Smooth muscle cell (in vitro differentiated cells): ENCODE results near the gene SLC22A17. TPM values are rescaled to one million over a fixed set of nuclear protein-coding genes. Genes with fewer than 3 reads are reported as not detected.

ENCODE experiments used
- DNase-seq: peaks from one replicate; lab custom pipeline; 2025; ENCODE audit not compliant: unreplicated experiment; lab: John Stamatoyannopoulos, UW
- H2AFZ ChIP-seq: fragments of 200-600 bp; sonication (generic); 2 replicates; pipeline ENCODE4 v1.6.0; 2016; ENCODE audit warnings: antibody characterized with exemption, low read depth, mild to moderate bottlenecking
- H3F3A ChIP-seq: fragments of 200-600 bp; sonication (generic); 2 replicates; pipeline ENCODE4 v1.6.0; 2017; ENCODE audit warnings: antibody characterized with exemption, low read depth
- H3K27ac ChIP-seq: fragments of 200-600 bp; sonication (generic); 2 replicates; pipeline ENCODE4 v1.5.1; 2016; ENCODE audit warnings: low read depth, mild to moderate bottlenecking
- H3K27me3 ChIP-seq: fragments of 200-600 bp; sonication (generic); 2 replicates; pipeline ENCODE4 v1.6.1; 2016; ENCODE audit warnings: low read depth, mild to moderate bottlenecking
- H3K36me3 ChIP-seq: fragments of 200-600 bp; sonication (generic); 2 replicates; pipeline ENCODE4 v1.5.1; 2016; ENCODE audit warnings: low read depth
- H3K4me1 ChIP-seq: fragments of 200-600 bp; sonication (generic); 2 replicates; pipeline ENCODE4 v1.5.1; 2016; ENCODE audit warnings: low read depth
- H3K4me2 ChIP-seq: fragments of 200-600 bp; sonication (generic); 2 replicates; pipeline ENCODE4 v1.6.0; 2016; ENCODE audit warnings: mild to moderate bottlenecking
- H3K4me3 ChIP-seq: fragments of 200-600 bp; sonication (generic); 2 replicates; pipeline ENCODE4 v1.5.1; 2016; ENCODE audit warnings: mild to moderate bottlenecking
- H3K79me2 ChIP-seq: fragments of 200-600 bp; sonication (generic); 2 replicates; pipeline ENCODE4 v1.6.0; 2016; ENCODE audit warnings: low read depth, mild to moderate bottlenecking
- H3K9ac ChIP-seq: fragments of 200-600 bp; sonication (generic); 2 replicates; pipeline ENCODE4 v1.6.0; 2016; ENCODE audit warnings: low read depth
- H3K9me3 ChIP-seq: fragments of 200-600 bp; sonication (generic); replicated peaks from 2 replicates; pipeline ENCODE4 v1.5.1; 2016; ENCODE audit warnings: low read depth
- H4K20me1 ChIP-seq: fragments of 200-600 bp; sonication (generic); 2 replicates; pipeline ENCODE4 v1.6.0; 2016; ENCODE audit warnings: low read depth
- CTCF ChIP-seq: fragments of 200-600 bp; sonication (generic); IDR thresholded peaks from 2 replicates; pipeline ENCODE4 v1.5.1; 2017; ENCODE audit warnings: borderline replicate concordance, mild to moderate bottlenecking, antibody characterized with exemption; ENCODE audit not compliant: insufficient read depth, poor library complexity, severe bottlenecking
- WGBS: methylation state at CpG from one replicate; pipeline ENCODE4 v1.1.7; 2016; ENCODE audit warnings: low lambda C conversion rate; 5-methylcytosine and 5-hydroxymethylcytosine counted together
- polyA plus RNA-seq: library from polyadenylated mRNA; unstranded; fragments of >200 nt; fragmentation: Nextera tagmentation; extraction: Ambion mirVana; gene quantifications from 2 replicates; pipeline ENCODE4 v1.2.1, GENCODE V29; 2016
- total RNA-seq: library from RNA; depleted of rRNA; stranded (reverse); fragments of >200 nt; gene quantifications from 2 replicates; pipeline ENCODE4 v1.2.3, GENCODE V29; 2014

Gene SLC22A17
- total and polyA plus RNA-seq, 2 experiments from 2014 or later, result 81.0 to 127 TPM

DNA sequence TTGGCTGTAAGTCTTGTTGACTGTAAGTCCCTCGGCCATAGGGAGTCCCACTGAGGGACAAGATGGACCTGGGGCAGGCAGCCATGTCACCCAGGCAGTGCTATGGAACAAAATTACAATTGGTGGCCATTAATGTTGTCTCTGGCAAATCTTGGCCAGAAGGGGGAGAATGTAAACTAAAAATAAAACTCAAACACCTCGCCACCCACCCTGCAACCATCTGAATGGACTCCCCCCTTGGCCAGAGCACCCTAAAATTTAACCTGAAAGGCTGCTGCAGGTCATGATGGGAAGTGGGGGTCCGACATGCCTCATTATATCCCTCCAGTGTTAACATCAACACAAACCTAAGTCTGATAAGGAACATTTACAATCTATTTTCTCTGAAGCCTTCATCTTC is 8.2 kb downstream of the SLC22A17 start:
- Histone ChIP-seq H3K36me3 (no peaks in the 10 kb centered on the region), H3F3A (no peaks in the 10 kb centered on the region), H3K27me3 (no peaks in the 10 kb centered on the region), H3K9me3 (no peaks in the 10 kb centered on the region), H2AFZ (no peak overlapping the region), H3K9ac (no peak overlapping the region), H3K4me3 (no peak overlapping the region), H3K27ac (no peak overlapping the region), H3K4me1 (no peaks in the 10 kb centered on the region), H3K4me2 (no peak overlapping the region), H4K20me1 (no peaks in the 10 kb centered on the region), H3K79me2 (no peaks in the 10 kb centered on the region)
- no peak for DNase-seq
- no peak for TF ChIP-seq CTCF
- WGBS, result 91% methylated on average over 3 of the region's 3 CpGs

DNA sequence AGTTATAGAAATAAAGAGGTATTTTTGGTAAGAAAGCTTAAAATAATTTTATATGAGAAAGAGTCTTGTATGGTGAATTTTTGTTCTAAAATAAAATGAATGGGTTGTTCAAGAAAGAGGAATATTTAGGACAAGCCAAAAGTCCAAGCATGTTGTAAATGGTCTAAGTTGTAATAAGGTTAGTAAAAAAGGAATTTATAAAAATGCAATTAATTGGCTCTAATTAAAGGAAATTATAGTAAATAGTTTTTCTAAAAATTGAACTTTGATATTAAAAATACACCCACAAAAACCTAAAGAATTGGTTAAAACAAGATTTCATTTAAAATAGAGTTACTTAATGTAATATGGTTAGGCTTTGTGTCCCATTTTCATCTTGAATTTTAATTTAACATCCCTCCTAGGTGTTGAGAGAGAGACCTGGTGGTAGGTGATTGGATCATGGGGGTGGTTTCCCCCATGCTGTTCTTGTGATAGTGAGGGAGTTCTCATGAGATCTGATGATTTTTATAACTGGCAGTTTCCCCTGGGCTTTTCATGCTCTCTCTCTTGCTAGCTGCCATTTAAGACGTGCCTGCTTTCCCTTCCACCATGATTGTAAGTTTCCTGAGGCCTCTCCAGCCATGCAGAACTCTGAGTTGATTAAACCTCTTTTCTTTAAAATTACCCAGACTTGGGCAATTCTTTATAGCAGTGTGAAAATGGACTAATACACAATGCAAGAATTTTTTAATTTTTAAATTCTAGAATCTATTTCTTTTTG is 13.0 kb downstream of the SLC22A17 start:
- TF ChIP-seq CTCF, result no peak
- Histone ChIP-seq H3K36me3 (no peaks in the 10 kb centered on the region), H3K9ac (no peak overlapping the region), H3F3A (no peaks in the 10 kb centered on the region), H2AFZ (no peak overlapping the region), H3K79me2 (no peaks in the 10 kb centered on the region), H4K20me1 (no peaks in the 10 kb centered on the region), H3K9me3 (no peaks in the 10 kb centered on the region), H3K4me3 (no peak overlapping the region), H3K4me1 (no peaks in the 10 kb centered on the region), H3K4me2 (no peak overlapping the region), H3K27me3 (no peaks in the 10 kb centered on the region), H3K27ac (no peak overlapping the region)
- DNase-seq, result no peak
- 88% methylated on average over 1 of the region's 1 CpG for WGBS

GRCh38 chr14:23335623-23336022 is 17.1 kb downstream of the SLC22A17 start:
- H3K4me2 ChIP-seq, result no peak overlapping the region
- H3F3A ChIP-seq, result no peaks in the 10 kb centered on the region
- no peaks in the 10 kb centered on the region for H3K4me1 ChIP-seq
- H3K79me2 ChIP-seq, result no peaks in the 10 kb centered on the region
- H2AFZ ChIP-seq, result no peak overlapping the region
- no peak overlapping the region for H3K9ac ChIP-seq
- no peaks in the 10 kb centered on the region for H3K27me3 ChIP-seq
- H4K20me1 ChIP-seq, result no peaks in the 10 kb centered on the region
- no peaks in the 10 kb centered on the region for H3K9me3 ChIP-seq
- no peak overlapping the region for H3K4me3 ChIP-seq
- DNase-seq, result no peak
- H3K36me3 ChIP-seq, result no peaks in the 10 kb centered on the region
- WGBS, result 92% methylated on average over 5 of the region's 5 CpGs
- TF ChIP-seq CTCF, result no peak
- H3K27ac ChIP-seq, result no peak overlapping the region
